C4-2B (cell line): ENCODE data around the gene CDKAL1.

Experiments used
- CTCF ChIP-seq: fragments of 450-650 bp; conservative IDR thresholded peaks from 2 replicates; pipeline ENCODE4 v1.5.1; 2017; ENCODE audit warnings: mild to moderate bottlenecking
- ZFX ChIP-seq: fragments of 450-650 bp; IDR thresholded peaks from 2 replicates; pipeline ENCODE4 v1.6.1; 2017

- no peak for TF ChIP-seq ZFX
- no peak for TF ChIP-seq CTCF
Measured at GRCh38 chr6:20534295-20535262, at the start of gene CDKAL1.
